T-helper 9 cell (primary cell): ENCODE measurements around the gene ELOVL5.

Experiments used
- DNase-seq: peaks from one replicate; pipeline ENCODE4 v3.0.0-alpha.2; 2020

The ELOVL5 gene

GRCh38 chr6:53302678-53303360 lies 45.9 kb downstream of the ELOVL5 start:
- DNase-seq, result no peak

- no peak for DNase-seq
Measured at GRCh38 chr6:53301801-53302537, 46.8 kb downstream of the ELOVL5 start.

GRCh38 chr6:53300656-53301551 lies 47.8 kb downstream of the ELOVL5 start:
- peak; percentile 44 for DNase-seq

- no peak for DNase-seq
Measured at GRCh38 chr6:53299331-53300005, 49.3 kb downstream of the ELOVL5 start.

GRCh38 chr6:53297004-53297403 lies 51.7 kb downstream of the ELOVL5 start:
- DNase-seq, result no peak

GRCh38 chr6:53295176-53295575 lies 53.6 kb downstream of the ELOVL5 start:
- DNase-seq, result no peak

GRCh38 chr6:53294611-53295010 lies 54.1 kb downstream of the ELOVL5 start:
- no peak for DNase-seq

GRCh38 chr6:53294095-53294494 lies 54.7 kb downstream of the ELOVL5 start:
- DNase-seq, result no peak

- DNase-seq, result no peak
Measured at GRCh38 chr6:53293691-53294090, 55.1 kb downstream of the ELOVL5 start.

GRCh38 chr6:53290537-53291510 lies 57.9 kb downstream of the ELOVL5 start:
- DNase-seq, result no peak

- DNase-seq, result no peak
Measured at GRCh38 chr6:53287336-53288225, 61.2 kb downstream of the ELOVL5 start.

GRCh38 chr6:53284901-53285300 lies 63.8 kb downstream of the ELOVL5 start:
- no peak for DNase-seq

- no peak for DNase-seq
Measured at GRCh38 chr6:53282741-53283140, 66.0 kb downstream of the ELOVL5 start.

GRCh38 chr6:53282234-53282633 lies 66.5 kb downstream of the ELOVL5 start:
- no peak for DNase-seq

GRCh38 chr6:53281518-53282215 lies 67.1 kb downstream of the ELOVL5 start:
- DNase-seq, result no peak

- no peak for DNase-seq
Measured at GRCh38 chr6:53280207-53280606, 68.5 kb downstream of the ELOVL5 start.

- no peak for DNase-seq
Measured at GRCh38 chr6:53279293-53279692, 69.5 kb downstream of the ELOVL5 start.

GRCh38 chr6:53273370-53273769 lies 75.4 kb downstream of the ELOVL5 start:
- no peak for DNase-seq

GRCh38 chr6:53269827-53270226 lies 78.9 kb downstream of the ELOVL5 start:
- no peak for DNase-seq
